T-helper 1 cell (primary cell): ENCODE data around the gene OR2T12.
"Not testable (repeated sequence)": the region's sequence is repeated elsewhere in the genome, so short reads cannot be mapped to it uniquely, and the experiment has no call there.

Source experiments
- DNase-seq, 5 donors: peaks; one replicate each; pipeline ENCODE4 v3.0.0-alpha.2; 2012 to 2020
- total RNA-seq, 4 donors: gene quantifications; one replicate each; lab custom pipeline; 2026; lab: John Stamatoyannopoulos, UW

The OR2T12 gene
- total RNA-seq: 0 to 0.08 (median 0) reads per million in 4 donors

GRCh38 chr1:248303324-248303723, at the start of gene OR2T12:
OR2T12 (minus strand) TSS chr1:248303424; CDS start chr1:248295578, 7,846 bp downstream.
- DNase-seq: no peak

GRCh38 chr1:248348475-248348874, 45.3 kb upstream of the OR2T12 start, which contains the start of gene OR14C36:
OR14C36 (plus strand) TSS chr1:248348775; CDS start chr1:248348775, 0 bp downstream.
- no peak for DNase-seq

- no peak for DNase-seq
Observed at GRCh38 chr1:248343451-248343850, 40.2 kb upstream of the OR2T12 start.

GRCh38 chr1:248324468-248324867, 21.2 kb upstream of the OR2T12 start, which contains the start of gene OR2M7:
OR2M7 (minus strand) TSS chr1:248324568; CDS start chr1:248324568, 0 bp downstream.
- DNase-seq: no peak

GRCh38 chr1:248316796-248317195, 13.6 kb upstream of the OR2T12 start:
- DNase-seq: no peak

- DNase-seq: not testable (repeated sequence)
Observed at GRCh38 chr1:248306740-248307139, 3.5 kb upstream of the OR2T12 start.

GRCh38 chr1:248306103-248306502, 2.9 kb upstream of the OR2T12 start:
- no peak for DNase-seq

GRCh38 chr1:248305672-248306071, 2.4 kb upstream of the OR2T12 start:
- DNase-seq: not testable (repeated sequence)

- DNase-seq: no peak
Observed at GRCh38 chr1:248288391-248288790, 14.8 kb downstream of the OR2T12 start.

GRCh38 chr1:248277876-248278275, 25.3 kb downstream of the OR2T12 start, which contains the start of gene OR2T33:
OR2T33 (minus strand) TSS chr1:248277976; CDS start chr1:248273814, 4,162 bp downstream.
- DNase-seq: no peak

- not testable (repeated sequence) for DNase-seq
Observed at GRCh38 chr1:248273225-248273624, 30.0 kb downstream of the OR2T12 start.

GRCh38 chr1:248268178-248268577, 35.0 kb downstream of the OR2T12 start:
- no peak for DNase-seq

GRCh38 chr1:248259309-248259708, 43.9 kb downstream of the OR2T12 start:
- not testable (repeated sequence) for DNase-seq

- DNase-seq: peak in 2 of 5 donors; percentile 0 to 18
Observed at GRCh38 chr1:248243204-248243603, 60.0 kb downstream of the OR2T12 start.
